Measurements from ENCODE around the gene ZDHHC9.

DNA sequence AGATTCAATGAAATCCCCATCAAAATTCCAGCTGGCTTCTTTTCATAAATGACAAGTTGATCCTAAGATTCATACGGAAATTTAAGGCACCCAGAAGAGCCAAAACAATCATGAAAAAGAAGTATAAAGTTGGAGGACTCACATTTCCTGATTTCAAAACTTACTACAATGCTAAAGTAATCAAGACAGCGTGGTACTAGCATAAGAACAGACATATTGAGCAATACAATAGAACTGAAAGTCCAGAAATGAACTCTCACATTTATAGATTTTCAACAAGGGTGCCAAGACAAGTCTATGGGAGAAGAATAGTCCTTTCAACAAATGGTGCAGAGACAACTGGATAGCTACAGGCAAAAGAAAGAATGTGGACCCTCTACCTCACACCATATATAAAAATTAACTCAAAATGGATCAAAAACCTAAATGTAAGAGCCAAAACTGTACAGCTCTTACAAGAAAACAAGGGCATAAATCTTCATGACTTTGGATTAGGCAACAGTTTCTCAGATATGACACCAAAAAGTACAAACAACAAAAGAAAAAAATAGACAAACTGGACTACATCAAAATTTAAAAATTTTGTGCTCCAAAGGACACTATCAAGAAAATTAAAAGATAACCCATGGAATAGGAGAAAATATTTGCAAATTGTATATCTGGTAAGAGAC is 35.4 kb downstream of the ZDHHC9 start:
- TF ChIP-seq POLR2A (IDR thresholded peaks at IDR 0.05), result no peak
- TF ChIP-seq CTCF (IDR thresholded peaks at IDR 0.05 in 4 of 5, conservative IDR thresholded peaks at IDR 0.05 in 1 of 5), result no peak
